ENCODE measurements around the gene HIVEP3.

Gene HIVEP3

DNA sequence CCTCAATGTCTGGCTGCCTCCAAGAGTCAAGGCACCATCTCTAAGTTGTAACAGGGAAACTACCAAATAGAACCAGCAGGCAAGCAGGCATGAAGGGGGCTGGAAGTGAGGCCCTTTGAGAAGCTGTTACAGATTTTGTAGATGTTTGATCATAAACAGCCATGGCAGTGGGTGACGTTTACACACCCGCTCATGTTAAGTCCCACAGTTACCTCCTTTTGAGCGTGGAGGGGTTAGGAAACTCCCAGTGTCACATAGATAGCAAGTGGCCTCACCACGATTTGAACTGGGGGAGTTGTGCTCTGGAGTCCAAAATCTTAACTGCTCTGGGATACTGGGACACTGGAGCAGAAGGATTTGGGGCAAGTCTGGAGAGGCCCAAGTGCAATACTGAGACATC is 192.4 kb downstream of the HIVEP3 start:
- FAIRE-seq = no peak

DNA sequence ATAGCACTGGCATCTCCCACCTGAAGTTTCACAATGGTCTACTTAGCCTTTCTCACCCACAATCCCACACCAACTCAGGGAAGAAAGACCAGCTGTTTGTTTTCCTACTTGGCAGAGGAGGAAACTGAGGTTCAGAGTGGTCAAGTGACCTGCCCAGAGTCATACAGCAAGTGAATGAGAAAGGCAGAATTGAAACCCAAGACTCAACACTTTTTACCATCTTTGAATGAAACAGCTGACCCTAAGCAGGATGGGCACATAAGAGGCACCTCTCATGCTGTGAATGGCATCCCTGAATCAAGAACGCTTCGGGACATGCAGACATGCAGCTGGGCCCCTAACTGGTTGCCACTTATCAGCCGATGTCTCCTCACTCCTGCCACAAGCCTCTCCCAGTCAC is 193.8 kb downstream of the HIVEP3 start:
- FAIRE-seq = no peak

DNA sequence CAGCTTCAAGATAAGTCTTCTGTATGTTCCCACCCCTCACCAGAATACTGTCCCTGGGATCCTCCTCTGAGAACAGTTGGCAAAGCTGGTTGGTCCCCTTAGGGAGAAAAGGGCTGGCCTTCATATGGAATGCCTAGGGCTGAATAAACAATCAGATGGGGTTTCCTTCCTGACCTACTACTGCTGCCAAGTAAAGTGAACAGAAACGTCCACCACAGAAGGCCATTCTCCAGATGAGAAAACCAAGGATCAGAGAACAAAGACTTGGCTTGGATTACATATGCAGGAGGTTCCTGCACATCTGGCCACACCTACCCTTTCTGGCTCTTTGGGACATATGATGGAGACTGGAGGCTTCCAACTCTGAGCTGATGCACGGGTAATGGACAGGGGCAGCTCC is 194.5 kb downstream of the HIVEP3 start:
- FAIRE-seq = no peak

DNA sequence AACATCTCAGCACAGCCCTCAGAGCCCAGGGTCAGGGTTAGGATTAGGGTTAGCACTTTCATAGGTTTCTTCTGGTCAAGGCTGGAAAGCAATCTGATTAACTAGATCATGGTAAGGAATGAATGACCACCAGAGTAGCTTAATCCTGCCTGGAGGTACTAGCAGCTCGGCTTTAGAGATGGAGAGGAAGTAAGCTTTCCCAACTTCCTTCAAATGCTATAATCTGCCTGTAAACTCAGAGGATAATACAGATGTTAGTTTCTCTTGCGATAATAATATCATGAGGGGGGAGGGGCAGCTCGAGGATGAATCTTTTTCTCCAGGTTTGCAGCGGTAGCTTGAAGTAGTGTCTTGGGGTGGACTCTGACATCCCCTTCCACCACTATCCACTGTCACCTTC is 194.9 kb downstream of the HIVEP3 start:
- FAIRE-seq = no peak

DNA sequence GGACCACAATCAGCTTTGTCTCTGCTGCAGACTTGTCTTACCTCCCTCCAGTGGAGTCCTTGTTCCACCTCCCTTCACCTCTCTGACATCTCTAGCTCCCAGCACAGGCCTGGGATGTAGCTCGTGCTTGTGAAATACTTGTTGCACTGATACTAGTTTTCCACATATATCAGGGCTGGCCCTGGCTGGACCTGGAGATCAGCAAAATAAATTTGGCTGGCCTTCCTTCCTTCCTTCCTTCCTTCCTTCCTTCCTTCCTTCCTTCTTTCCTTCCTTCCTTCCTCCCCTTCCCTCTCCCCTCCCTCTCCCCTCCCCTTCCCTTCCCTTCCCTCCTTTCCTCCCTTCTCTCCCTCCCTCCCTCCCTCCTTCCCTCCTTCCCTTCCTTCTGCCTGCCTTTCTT is 196.5 kb downstream of the HIVEP3 start:
- no peak for FAIRE-seq

DNA sequence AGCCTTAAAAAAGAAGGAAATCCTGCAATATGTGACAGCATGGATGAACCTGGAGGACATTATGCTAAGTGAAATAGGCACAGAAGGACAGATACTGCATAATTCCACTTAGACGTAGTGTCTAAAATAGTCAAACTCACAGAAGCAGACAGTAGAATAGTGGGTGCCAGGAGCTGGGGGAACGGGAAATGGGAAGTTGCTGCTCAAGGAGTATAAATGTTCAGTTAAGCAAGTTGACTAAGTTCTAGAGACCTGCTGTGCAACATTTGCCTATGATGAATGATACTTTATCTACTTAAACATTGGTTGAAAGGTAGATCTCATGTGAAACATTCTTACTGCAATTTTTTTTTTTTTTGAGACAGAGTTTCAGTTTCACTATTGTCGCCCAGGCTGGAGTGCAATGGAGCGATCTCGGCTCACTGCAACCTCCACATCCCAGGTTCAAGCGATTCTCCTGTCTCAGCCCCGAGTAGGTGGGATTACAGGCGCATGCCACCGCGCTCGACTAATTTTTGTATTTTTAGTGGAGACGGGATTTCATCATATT is 197.8 kb downstream of the HIVEP3 start:
- FAIRE-seq = no peak

DNA sequence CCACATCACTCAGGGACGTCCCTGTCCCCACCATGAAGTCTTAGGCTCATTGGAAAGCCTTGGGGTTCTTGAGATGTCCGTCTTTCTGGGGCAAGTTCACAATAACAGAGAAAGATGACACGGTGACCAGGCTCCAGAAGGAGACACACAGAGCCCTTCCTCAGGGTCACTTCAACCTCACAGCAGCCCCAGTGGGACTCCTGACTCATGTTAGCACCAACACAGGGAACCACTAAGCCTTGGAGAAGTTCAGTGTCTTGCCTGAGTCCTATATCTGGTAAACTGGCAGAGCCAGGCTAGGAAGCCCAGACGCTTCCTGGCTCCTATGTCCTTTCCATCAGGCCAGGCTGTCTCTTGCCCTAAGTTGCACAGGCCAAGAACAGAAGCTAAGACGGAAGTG is 199.1 kb downstream of the HIVEP3 start:
- no peak for FAIRE-seq

DNA sequence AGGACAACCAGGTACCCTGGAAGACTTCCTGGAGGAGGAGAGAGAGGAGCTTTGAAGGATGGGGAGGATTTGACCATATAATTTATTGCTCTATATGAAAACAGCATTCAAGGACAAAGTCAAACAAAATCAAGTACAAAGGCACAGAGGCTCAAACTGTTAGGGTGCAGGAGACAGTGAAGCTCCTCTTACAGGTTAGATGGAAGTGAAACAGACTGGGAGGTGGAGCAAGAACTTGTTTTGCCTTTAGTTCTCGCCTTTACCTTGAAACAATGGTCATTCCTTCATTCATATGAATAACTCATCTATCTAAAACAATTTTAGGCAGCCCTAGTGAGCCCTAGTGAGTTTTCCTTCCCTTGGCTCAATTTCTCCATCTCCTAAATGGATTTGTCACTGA is 199.6 kb downstream of the HIVEP3 start:
- FAIRE-seq = no peak

DNA sequence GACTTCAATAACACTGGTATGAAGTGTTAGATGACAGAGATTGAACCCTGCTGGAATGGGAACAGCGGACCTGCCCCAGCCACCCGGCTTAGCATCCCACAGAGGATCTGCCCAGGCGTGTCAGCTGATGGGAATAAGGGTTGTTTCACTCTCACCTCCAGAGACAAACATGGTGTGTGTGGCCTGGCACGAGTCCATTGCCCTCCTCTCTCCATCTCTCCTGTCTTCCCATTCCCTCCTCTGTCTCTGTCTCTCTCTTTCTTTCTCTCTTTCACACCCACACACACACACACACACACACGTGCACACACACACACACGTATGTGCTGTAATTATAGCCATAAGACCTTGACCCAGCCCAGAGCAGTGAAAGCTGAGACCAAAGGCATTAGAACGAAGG is 200.2 kb downstream of the HIVEP3 start:
- FAIRE-seq = no peak

DNA sequence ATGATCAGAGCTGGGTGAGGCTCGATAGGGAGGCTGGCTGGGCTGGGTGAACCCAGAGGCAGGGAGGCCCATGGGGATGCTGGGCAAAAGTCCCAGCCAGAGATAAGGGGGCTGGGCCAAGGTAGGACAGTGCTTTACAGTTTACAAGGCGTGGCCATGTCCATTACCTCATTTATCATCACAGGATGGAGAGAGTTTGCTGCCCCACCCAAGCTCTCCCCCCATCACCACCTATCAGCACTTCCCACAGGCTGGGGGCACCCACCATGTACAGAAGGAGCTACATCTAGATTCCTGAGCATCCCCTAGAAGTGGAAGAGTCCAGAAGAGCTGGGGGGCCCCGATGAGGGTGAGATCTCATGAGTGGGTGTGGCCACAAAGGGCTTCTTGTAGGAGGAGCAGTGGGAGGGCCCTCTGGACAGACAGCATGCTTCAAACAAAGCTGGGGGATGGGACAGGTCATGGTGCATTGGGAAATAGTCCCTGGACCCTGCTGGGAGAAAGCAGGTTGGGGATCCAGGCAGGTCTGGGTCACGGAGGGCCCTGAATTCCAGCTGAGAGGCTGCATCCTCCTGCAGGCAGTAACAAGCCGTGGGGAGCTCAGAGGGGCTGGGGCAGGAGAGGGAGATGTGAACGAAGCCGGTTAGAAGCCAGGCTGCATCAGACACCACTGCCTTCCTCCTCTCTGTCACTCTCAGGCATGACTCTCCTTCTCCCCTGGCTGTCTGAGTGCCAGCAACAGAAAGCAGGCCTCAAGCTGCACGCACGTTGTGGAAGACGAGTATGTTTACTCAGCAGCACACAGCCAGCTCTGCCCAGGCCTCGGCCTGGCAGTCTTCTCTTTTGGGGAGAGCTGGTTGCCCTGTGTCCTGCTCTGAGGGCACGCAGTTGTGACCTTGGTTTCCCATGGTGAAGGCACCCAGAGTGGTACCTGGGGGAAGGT is 202.3 kb downstream of the HIVEP3 start:
- FAIRE-seq = no peak

DNA sequence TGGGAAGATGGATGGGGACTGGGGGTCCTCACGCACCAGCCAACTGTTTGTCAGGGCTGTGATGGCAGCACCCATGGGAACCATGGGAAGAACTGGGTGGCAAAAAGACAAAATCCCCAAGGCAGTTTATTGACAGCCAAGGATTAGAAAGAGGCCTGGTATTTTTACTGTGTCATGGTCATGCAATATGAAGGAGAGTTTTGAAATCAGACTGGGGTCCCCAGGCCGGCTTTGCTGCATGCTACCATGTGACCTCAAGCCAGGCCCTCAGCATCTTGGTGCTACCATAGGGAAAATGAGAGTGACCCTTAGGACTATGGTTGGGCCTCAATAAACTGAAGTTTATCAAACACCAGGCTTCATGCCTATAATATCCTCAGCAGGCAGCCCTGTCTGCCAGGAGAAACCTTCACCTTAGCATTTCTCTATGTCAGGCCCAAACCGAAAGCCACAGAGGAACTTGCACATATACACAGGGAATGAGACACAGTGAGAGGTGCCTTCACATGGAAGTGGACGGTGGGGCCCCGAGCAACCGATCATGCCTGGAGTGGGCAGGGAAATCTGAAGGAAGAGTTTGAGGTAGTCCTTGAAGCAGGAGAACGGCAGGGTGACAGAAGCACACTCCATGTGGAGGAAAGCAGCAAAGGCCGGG is 203.2 kb downstream of the HIVEP3 start:
- FAIRE-seq = no peak

DNA sequence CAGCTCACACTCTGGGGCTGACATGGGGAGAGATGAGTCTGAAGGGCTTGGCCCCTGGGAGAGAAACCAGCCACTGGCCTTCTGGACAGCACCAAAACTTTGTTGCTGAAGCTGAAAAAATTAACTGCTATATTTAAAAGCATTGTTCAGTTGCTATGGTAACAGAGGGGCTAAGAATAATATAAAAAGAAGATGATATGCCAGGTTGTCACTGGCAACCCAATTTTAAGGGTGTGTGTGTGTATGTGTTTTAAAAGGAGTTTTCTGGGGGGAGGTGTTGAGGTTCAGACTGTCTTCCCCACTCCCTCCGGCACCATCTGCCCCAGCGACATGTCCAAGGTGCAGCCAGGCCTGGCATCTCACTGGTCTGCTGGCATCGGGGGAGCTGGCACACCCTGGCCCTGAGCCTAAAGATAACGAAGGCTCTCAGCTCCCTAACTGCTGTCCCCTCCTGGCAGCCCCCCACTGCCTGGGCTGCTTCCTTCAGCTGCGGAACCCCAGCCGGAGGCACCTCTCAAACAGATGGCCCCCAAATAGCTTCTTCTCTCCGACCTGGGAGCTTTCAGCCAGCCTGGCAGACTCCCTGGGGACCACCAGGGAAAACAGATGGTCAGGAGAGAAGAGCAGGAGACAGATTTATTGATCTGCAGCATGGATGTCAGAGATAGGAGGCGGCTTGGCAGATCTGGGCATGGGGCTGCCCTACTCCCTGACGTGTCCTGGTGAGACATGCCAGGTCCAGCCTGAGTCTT is 203.9 kb downstream of the HIVEP3 start:
- no peak for FAIRE-seq

DNA sequence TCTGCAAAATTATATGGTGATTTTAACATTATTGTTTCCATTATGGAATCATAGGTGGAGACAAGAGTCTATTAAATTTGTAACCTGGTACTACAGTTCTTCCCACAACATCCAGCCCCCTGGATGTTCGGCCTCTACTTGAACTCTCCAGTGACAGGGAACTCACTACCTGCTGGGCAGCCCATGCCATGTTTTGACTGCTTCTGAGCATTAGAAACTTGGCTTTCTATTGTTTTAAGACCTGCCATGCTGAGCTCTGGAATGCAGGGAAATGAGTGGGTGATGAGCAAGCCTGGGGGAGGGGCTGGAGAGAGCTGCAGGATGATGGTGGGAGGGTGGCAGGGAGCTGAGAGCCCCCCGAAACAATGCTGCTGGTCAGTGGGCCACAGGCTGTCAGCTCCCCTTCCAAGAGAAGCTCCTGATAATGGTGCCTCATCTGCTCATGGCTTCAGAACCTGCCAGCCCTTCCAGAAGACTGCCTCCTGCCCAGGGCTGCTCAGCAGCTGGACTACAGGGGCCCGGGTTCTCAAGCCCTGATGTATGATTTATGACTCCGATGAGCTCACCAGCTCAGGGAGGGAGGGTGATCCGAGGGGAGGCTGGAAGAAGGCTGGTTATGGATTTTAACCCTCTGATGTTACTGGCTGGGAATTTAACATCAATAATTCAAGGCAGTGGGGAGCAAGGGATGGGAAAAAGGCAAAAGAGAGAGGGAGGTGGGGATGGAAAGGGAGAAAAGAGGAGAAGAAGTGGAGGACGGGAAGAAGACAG is 205.0 kb downstream of the HIVEP3 start:
- no peak for FAIRE-seq

DNA sequence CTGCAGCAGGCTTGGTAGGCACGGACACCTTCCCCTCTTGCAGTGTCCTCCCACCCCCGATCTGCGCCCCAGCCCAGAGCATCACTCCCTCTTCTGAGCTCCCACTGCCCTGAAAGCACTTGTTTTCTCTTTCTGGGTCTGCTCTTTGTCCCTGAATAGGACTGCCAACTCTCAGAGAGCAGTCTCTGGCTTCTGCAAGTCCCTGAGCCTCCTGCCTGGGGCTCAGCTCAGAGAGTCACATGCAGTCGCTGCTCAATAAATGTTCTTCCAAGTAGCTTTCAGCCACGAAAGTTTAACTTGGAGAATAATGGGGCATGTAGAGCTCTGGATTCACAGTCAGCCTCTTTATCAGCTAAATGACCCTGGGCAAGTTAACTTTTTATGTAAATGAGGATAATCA is 205.6 kb downstream of the HIVEP3 start:
- no peak for FAIRE-seq

DNA sequence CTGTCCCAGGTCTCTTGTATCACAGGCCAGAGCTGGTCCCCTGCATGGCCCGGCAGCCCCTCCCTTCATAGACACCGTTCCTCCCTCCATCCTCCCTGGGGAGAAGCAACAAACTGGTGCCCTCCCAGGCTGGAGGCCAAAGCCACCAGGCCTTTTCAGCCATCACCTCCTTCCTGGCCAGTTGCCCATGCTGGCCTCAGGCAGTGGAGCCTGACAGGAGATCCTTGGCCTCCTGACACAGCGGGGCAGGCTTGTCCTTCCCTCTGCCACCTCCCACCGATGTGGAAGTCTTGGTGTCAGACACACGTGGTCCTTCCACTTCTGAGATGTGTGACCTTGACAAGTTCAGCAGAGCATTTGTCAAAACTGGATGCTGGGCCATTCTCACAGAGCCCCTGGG is 206.0 kb downstream of the HIVEP3 start:
- FAIRE-seq = no peak

DNA sequence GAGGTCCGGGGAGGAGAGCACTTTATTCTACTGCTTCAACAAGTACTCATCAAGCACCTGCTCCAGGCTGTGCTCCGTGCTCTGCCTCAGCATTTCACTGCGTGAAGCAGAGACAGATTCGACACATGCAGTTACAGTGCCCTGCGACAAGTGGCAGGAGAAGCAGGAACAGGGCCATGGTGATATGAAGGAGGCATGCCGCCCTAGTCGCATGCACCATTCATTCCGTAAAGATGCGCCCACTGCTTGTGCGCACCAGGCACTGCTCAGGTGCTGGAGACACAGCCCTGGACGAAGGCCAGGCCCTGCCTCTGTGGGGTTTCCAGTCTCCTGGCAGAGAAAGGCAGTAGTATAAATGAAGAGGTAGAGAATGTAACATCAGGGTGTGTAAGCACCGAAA is 206.6 kb downstream of the HIVEP3 start:
- no peak for FAIRE-seq

DNA sequence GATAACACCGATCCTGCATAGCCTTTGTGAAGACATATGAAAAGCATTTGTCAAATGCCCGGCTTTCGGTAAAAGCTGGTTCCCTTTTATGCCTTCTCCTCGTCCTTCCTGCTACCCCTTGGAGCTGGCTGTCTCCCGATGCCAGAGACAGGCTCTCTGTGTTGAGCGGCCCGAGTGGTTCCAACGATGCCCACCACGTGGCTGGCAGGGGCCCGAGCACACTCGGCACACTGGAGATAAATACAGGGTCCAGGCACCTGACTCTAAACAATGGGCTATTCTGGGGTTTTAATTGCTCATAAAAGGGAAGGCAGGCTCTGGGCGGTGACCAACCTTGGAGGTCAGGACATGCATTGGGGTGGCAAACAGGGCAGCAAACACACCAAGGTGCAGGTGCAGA is 207.1 kb downstream of the HIVEP3 start:
- FAIRE-seq = no peak

DNA sequence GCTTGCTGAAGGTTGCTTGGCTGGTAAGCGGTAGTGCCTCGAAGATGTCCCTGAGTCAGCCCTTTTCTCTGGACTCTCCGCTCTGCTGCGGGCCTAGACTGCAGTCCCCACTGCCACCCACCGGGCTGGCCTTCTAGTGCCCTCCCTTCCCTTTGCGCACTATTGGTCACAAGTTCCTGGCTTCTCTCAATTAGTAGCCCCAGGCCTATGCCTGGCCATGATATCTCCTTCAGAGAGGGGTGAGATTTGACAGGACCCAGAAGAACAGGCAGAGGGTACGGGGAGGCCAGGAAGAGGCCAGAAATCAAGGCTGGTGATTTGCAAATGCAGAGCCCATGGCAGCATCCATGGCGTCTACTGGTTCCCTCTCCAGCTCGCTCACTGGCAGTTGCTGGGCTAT is 207.7 kb downstream of the HIVEP3 start:
- FAIRE-seq = no peak

DNA sequence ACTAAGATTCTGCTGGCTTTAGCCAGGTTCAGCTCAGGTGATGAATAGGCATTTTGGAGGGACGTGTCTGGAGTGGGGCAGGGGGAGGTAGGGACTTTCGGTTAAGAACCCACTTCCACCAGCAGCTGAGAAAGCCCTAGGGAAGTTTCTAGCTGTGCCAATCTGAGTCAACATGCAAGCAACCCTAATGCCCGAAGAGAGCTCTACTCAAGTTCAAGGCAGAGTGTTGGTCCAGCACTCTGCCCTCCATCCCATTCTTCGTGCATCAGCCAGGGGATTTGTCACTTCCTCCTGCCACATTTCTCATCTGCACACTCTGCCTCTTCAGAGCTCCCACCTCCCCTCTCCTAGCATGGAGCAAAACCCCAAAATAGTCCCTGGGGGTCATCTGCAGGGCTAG is 208.8 kb downstream of the HIVEP3 start:
- FAIRE-seq = no peak

DNA sequence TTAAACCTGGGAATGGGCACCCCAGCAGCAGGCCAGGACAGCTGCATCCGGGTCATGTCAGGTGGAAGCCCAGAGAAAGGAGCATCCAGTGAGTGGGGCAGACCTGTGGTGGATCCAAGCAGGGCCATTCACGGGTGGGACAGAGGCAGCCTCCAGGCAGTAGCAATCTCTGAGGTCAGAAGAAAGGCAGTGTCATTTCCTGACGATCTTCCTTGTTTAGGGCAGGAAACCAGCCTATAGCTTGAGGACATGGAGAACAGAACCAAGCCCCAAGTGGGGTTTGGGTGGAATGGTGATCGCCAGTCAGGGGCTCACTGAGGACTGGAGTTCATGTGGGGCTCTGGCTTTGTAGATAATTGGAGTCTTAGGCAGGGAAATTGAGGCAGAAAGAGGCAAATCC is 209.4 kb downstream of the HIVEP3 start:
- FAIRE-seq = no peak

DNA sequence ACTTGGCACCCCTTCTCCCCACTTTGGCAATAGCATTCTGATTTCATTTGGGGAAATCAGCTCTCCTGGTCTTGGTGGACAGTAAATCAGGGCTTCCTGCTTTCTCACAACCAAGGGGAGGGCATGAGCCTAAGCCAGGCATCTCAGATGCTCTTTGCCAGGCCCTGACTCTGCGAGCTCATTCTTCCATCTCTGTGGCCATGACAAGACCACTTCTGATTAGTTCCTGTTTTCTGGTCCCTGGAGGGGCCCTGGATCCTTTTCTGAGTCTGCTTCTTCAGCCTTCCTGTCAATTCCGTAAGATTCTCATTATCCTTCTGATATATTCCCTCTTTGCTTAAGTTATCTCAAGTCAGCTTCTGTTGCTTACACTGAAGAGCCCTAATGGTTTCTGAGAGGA is 210.4 kb downstream of the HIVEP3 start:
- no peak for FAIRE-seq

DNA sequence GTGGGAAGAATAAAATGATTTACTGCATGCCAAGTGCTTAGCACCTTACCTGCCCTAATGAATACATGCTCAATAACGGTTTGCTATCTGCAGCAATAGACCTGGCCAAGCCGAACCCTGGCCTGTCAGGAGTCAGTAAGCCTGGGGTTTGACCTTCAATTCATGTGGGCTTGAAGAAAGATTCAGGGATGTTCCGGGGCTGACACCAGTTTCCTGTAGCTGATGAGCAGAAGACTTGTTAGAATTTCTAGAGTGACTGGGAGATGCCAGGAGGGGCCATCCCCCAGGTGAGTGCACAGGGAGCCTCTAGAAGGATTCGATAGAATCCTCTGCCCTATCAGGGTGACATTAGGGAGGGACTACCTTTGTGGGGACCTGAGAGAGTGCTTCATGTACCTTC is 210.9 kb downstream of the HIVEP3 start:
- no peak for FAIRE-seq

DNA sequence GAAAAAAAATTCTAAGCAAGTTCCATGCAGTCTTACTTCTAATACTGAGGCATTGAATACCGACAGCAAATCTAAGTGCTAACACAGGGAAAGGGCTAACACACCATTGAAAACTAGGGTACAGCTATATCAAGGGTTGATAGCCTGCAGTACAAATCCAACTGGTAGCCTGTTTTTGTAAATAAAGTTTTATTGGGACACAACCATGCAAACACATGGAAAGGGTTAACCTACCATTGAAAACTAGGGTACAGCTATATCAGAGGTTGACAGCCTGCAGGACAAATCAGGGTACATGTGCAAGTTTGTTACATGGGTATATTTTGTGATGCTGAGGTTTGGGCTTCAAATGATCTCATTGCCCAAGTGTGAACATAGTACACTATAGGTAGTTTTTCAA is 212.9 kb downstream of the HIVEP3 start:
- no peak for FAIRE-seq
